ENCODE data around the gene VTN. TPM values are rescaled to one million over a fixed set of nuclear protein-coding genes. Genes with fewer than 3 reads are reported as not detected.

The VTN gene
- total RNA-seq, 5 donors from 2014 or later (not counting 1 experiment from before 2014, with no cell fraction given), result 0.50 to 1.9 (median 1.2) TPM

GRCh38 chr17:28397275-28397674 lies 27.2 kb upstream of the VTN start:
- ATAC-seq (replicated peaks in 1 of 4) (no peak), DNase-seq (no peak)
- ChIA-PET POLR2A (no interaction called here), CTCF (interaction anchor here in 1 of 2 donors (1.0 kb wide), 1 partner anchor 13 kb away, joined by 3 read pairs; no protein-coding TSS in a partner anchor)
- H3K4me1 Mint-ChIP-seq, result peaks cover 0 to 4% (median 2%) of the 10 kb centered on the region in 3 donors
- no peak overlapping the region for H3K27ac ChIP-seq (ENCODE audit: low read length)
- no peak overlapping the region for H3K4me3 Mint-ChIP-seq
- peaks cover 14% of the 10 kb centered on the region for H3K36me3 Mint-ChIP-seq
- no peaks in the 10 kb centered on the region for H3K27me3 Mint-ChIP-seq
- peaks cover 0 to 40% of the 10 kb centered on the region in 2 donors for H3K36me3 ChIP-seq (ENCODE audit: control insufficient read depth in 2 of 2, extremely low read depth in 1 of 2, insufficient read depth in 1 of 2, low read length in 1 of 2)
- H3K9me3 Mint-ChIP-seq, result no peaks in the 10 kb centered on the region
- no peaks in the 10 kb centered on the region for H3K4me1 ChIP-seq (ENCODE audit: control insufficient read depth in 1 of 2, extremely low read depth in 1 of 2, insufficient read depth in 2 of 2, low read length in 2 of 2)
- H3K27ac Mint-ChIP-seq, result no peak overlapping the region
- no peaks in the 10 kb centered on the region for H3K27me3 ChIP-seq (replicated peaks in 1 of 2; ENCODE audit: control insufficient read depth in 2 of 2, extremely low read depth in 1 of 2, insufficient read depth in 2 of 2, low read length in 1 of 2)
- 100% methylated on average over 1 of the region's 3 CpGs for WGBS (ENCODE audit: insufficient coverage)
- no peak overlapping the region for H3K4me3 ChIP-seq (ENCODE audit: control insufficient read depth in 1 of 2, extremely low read depth in 1 of 2, low read length in 1 of 2)
- no peaks in the 10 kb centered on the region for H3K9me3 ChIP-seq

DNA sequence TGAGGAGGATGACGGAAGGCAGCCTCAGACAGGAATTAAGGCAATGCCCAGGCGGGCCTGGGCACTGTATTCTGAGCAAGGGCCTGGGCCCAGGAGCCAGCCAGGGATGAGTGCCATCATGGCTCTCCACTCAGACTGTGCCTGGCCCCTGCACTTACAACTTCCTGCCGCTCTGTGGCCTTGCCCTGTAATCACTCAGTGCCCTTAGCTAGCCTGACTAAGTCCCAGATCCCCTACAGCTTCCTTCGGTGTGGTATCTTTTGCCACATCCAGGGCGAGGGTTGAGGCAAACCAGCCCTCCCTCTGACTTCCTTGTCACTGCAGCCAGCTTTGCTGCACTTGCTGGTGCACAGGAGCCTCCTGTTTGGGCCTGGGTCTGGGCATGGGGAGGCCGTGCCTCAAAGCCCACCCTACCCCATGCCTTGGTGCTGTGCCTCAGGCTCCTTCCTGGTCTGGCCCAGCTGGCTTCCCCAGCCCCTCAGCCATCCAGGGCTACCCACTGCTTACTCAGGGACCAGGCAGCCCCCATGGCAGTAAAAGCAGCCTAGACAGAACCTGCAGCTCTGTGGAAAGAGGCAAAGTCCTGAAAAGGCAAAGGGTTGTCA lies 26.6 kb upstream of the VTN start:
- peaks cover 15% of the 10 kb centered on the region for H3K36me3 Mint-ChIP-seq
- H3K4me3 Mint-ChIP-seq, result no peak overlapping the region
- H3K4me1 Mint-ChIP-seq, result no peaks in the 10 kb centered on the region
- H3K27me3 Mint-ChIP-seq, result no peaks in the 10 kb centered on the region
- no peak for DNase-seq
- ChIA-PET CTCF (interaction anchor here in 1 of 2 donors (1.0 kb wide), 1 partner anchor 13 kb away, joined by 3 read pairs; no protein-coding TSS in a partner anchor), POLR2A (no interaction called here)
- Histone ChIP-seq H3K4me3 (ENCODE audit: control insufficient read depth in 1 of 2, extremely low read depth in 1 of 2, low read length in 1 of 2) (no peak overlapping the region), H3K4me1 (ENCODE audit: control insufficient read depth in 1 of 2, extremely low read depth in 1 of 2, insufficient read depth in 2 of 2, low read length in 2 of 2) (no peaks in the 10 kb centered on the region), H3K36me3 (ENCODE audit: control insufficient read depth in 2 of 2, extremely low read depth in 1 of 2, insufficient read depth in 1 of 2, low read length in 1 of 2) (peaks cover 0 to 42% of the 10 kb centered on the region in 2 donors), H3K27me3 (replicated peaks in 1 of 2; ENCODE audit: control insufficient read depth in 2 of 2, extremely low read depth in 1 of 2, insufficient read depth in 2 of 2, low read length in 1 of 2) (no peaks in the 10 kb centered on the region), H3K9me3 (no peaks in the 10 kb centered on the region), H3K27ac (ENCODE audit: low read length) (no peak overlapping the region)
- no peak overlapping the region for H3K27ac Mint-ChIP-seq
- WGBS (ENCODE audit: insufficient coverage), result 86% methylated on average over 5 of the region's 6 CpGs
- ATAC-seq (replicated peaks in 1 of 4), result no peak
- no peaks in the 10 kb centered on the region for H3K9me3 Mint-ChIP-seq

DNA sequence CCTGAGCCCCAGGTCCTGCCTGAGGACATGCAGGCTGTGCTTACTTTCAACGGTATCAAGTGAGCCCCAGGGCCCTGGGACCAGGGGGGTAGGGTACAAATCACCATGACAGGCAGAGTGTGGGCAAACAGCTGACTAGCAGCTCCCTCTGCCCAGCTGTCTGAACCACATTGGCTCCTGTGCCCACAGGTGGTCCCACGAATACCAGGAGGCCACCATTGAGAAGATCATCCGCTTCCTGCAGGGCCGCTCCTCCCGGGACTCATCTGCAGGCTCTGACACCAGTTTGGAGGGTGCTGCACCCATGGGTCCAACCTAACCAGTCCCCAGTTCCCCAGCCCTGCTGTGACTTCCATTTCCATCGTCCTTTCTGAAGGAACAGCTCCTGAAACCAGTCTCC lies 25.9 kb upstream of the VTN start:
- Histone ChIP-seq H3K36me3 (ENCODE audit: control insufficient read depth in 2 of 2, extremely low read depth in 1 of 2, insufficient read depth in 1 of 2, low read length in 1 of 2) (peaks cover 3 to 49% of the 10 kb centered on the region in 2 donors), H3K9me3 (no peaks in the 10 kb centered on the region), H3K4me1 (ENCODE audit: control insufficient read depth in 1 of 2, extremely low read depth in 1 of 2, insufficient read depth in 2 of 2, low read length in 2 of 2) (no peaks in the 10 kb centered on the region), H3K4me3 (ENCODE audit: control insufficient read depth in 1 of 2, extremely low read depth in 1 of 2, low read length in 1 of 2) (no peak overlapping the region), H3K27me3 (replicated peaks in 1 of 2; ENCODE audit: control insufficient read depth in 2 of 2, extremely low read depth in 1 of 2, insufficient read depth in 2 of 2, low read length in 1 of 2) (no peaks in the 10 kb centered on the region), H3K27ac (ENCODE audit: low read length) (no peak overlapping the region)
- DNase-seq, result no peak
- peaks cover 21% of the 10 kb centered on the region for H3K36me3 Mint-ChIP-seq
- WGBS (ENCODE audit: insufficient coverage), result 95% methylated on average over 5 of the region's 6 CpGs
- H3K27me3 Mint-ChIP-seq, result no peaks in the 10 kb centered on the region
- no peak overlapping the region for H3K27ac Mint-ChIP-seq
- no peaks in the 10 kb centered on the region for H3K9me3 Mint-ChIP-seq
- no peaks in the 10 kb centered on the region for H3K4me1 Mint-ChIP-seq
- no peak for ATAC-seq (replicated peaks in 1 of 4)
- H3K4me3 Mint-ChIP-seq, result no peak overlapping the region
- CTCF ChIA-PET, result no interaction called here
- POLR2A ChIA-PET, result no interaction called here

DNA sequence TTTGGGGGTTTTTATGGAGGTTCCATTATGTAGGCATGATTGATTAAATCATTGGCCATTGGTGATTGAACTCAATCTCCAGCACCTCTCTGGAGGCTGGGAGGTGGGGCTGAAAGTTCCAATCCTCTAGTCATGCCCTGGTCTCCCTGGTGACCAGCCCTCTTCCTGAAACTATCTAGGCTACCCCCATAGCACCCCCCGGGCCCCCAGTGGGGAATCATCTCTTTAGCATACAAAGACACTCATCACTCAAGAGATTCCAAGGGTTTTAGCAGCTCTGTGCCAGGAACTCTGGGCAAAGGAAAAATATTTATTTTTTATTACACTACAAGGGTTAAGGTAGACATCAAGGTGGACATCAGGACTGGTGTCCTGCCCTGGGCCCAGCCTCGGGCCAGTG lies 25.3 kb upstream of the VTN start:
- POLR2A ChIA-PET, result no interaction called here
- H3K27ac Mint-ChIP-seq, result no peak overlapping the region

GRCh38 chr17:28394337-28395116 lies 24.4 kb upstream of the VTN start:
- H3K4me3 ChIP-seq (ENCODE audit: control insufficient read depth in 1 of 2, extremely low read depth in 1 of 2, low read length in 1 of 2), result no peak overlapping the region
- WGBS (ENCODE audit: insufficient coverage), result no CpG with 5 or more reads among the region's 7 CpGs
- peaks cover 0 to 5% (median 0%) of the 10 kb centered on the region in 3 donors for H3K4me1 Mint-ChIP-seq
- no peak overlapping the region for H3K4me3 Mint-ChIP-seq
- H3K36me3 ChIP-seq (ENCODE audit: control insufficient read depth in 2 of 2, extremely low read depth in 1 of 2, insufficient read depth in 1 of 2, low read length in 1 of 2), result peaks cover 4 to 64% of the 10 kb centered on the region in 2 donors
- no peaks in the 10 kb centered on the region for H3K9me3 Mint-ChIP-seq
- no peaks in the 10 kb centered on the region for H3K9me3 ChIP-seq
- no peaks in the 10 kb centered on the region for H3K27me3 Mint-ChIP-seq
- no peak overlapping the region for H3K27ac ChIP-seq (ENCODE audit: low read length)
- no peak overlapping the region for H3K27ac Mint-ChIP-seq
- ATAC-seq (replicated peaks in 1 of 4), result no peak
- peaks cover 35% of the 10 kb centered on the region for H3K36me3 Mint-ChIP-seq
- no peaks in the 10 kb centered on the region for H3K27me3 ChIP-seq (replicated peaks in 1 of 2; ENCODE audit: control insufficient read depth in 2 of 2, extremely low read depth in 1 of 2, insufficient read depth in 2 of 2, low read length in 1 of 2)
- POLR2A ChIA-PET, result interaction anchor here in 1 of 2 donors (0.6 kb wide), 1 partner anchor 158 kb away, joined by 14 read pairs; no protein-coding TSS in a partner anchor
- DNase-seq, result no peak
- H3K4me1 ChIP-seq (ENCODE audit: control insufficient read depth in 1 of 2, extremely low read depth in 1 of 2, insufficient read depth in 2 of 2, low read length in 2 of 2), result no peaks in the 10 kb centered on the region
- CTCF ChIA-PET, result interaction anchor here (0.6 to 0.7 kb wide), 2 partner anchors 231 to 744 kb away, joined by 3 read pairs; no protein-coding TSS in a partner anchor

More for the DNA sequence above, 25.3 kb upstream of the VTN start:
- no CpG with 5 or more reads among the region's 2 CpGs for WGBS (ENCODE audit: insufficient coverage)
- peaks cover 27% of the 10 kb centered on the region for H3K36me3 Mint-ChIP-seq
- CTCF ChIA-PET, result interaction anchor here in 1 of 2 donors (0.7 kb wide), 1 partner anchor 745 kb away, joined by 3 read pairs; no protein-coding TSS in a partner anchor
- no peaks in the 10 kb centered on the region for H3K27me3 Mint-ChIP-seq
- Histone ChIP-seq H3K27ac (ENCODE audit: low read length) (no peak overlapping the region), H3K27me3 (replicated peaks in 1 of 2; ENCODE audit: control insufficient read depth in 2 of 2, extremely low read depth in 1 of 2, insufficient read depth in 2 of 2, low read length in 1 of 2) (no peaks in the 10 kb centered on the region), H3K9me3 (no peaks in the 10 kb centered on the region), H3K36me3 (ENCODE audit: control insufficient read depth in 2 of 2, extremely low read depth in 1 of 2, insufficient read depth in 1 of 2, low read length in 1 of 2) (peaks cover 4 to 55% of the 10 kb centered on the region in 2 donors), H3K4me1 (ENCODE audit: control insufficient read depth in 1 of 2, extremely low read depth in 1 of 2, insufficient read depth in 2 of 2, low read length in 2 of 2) (no peaks in the 10 kb centered on the region), H3K4me3 (ENCODE audit: control insufficient read depth in 1 of 2, extremely low read depth in 1 of 2, low read length in 1 of 2) (no peak overlapping the region)
- no peaks in the 10 kb centered on the region for H3K9me3 Mint-ChIP-seq
- H3K4me1 Mint-ChIP-seq, result no peaks in the 10 kb centered on the region
- DNase-seq (no peak), ATAC-seq (replicated peaks in 1 of 4) (no peak)
- H3K4me3 Mint-ChIP-seq, result no peak overlapping the region

GRCh38 chr17:28392491-28392890 lies 22.4 kb upstream of the VTN start:
- H3K27me3 Mint-ChIP-seq, result no peaks in the 10 kb centered on the region
- no peak for DNase-seq
- CTCF ChIA-PET, result no interaction called here
- no peaks in the 10 kb centered on the region for H3K9me3 Mint-ChIP-seq
- POLR2A ChIA-PET, result no interaction called here
- Histone ChIP-seq H3K4me1 (ENCODE audit: control insufficient read depth in 1 of 2, extremely low read depth in 1 of 2, insufficient read depth in 2 of 2, low read length in 2 of 2) (no peaks in the 10 kb centered on the region), H3K27me3 (replicated peaks in 1 of 2; ENCODE audit: control insufficient read depth in 2 of 2, extremely low read depth in 1 of 2, insufficient read depth in 2 of 2, low read length in 1 of 2) (no peaks in the 10 kb centered on the region), H3K36me3 (ENCODE audit: control insufficient read depth in 2 of 2, extremely low read depth in 1 of 2, insufficient read depth in 1 of 2, low read length in 1 of 2) (peaks cover 6 to 71% of the 10 kb centered on the region in 2 donors), H3K4me3 (ENCODE audit: control insufficient read depth in 1 of 2, extremely low read depth in 1 of 2, low read length in 1 of 2) (no peak overlapping the region), H3K27ac (ENCODE audit: low read length) (no peak overlapping the region), H3K9me3 (no peaks in the 10 kb centered on the region)
- peaks cover 41% of the 10 kb centered on the region for H3K36me3 Mint-ChIP-seq
- H3K4me1 Mint-ChIP-seq, result peaks cover 0 to 10% (median 2%) of the 10 kb centered on the region in 3 donors
- no peak overlapping the region for H3K27ac Mint-ChIP-seq
- no peak for ATAC-seq (replicated peaks in 1 of 4)
- no peak overlapping the region for H3K4me3 Mint-ChIP-seq
- WGBS (ENCODE audit: insufficient coverage), result 92% methylated on average over 2 of the region's 10 CpGs
